K562 (cell line): ENCODE results near the gene GAPDHS. TPM values are rescaled to one million over a fixed set of nuclear protein-coding genes. Genes with fewer than 3 reads are reported as not detected.

Experiments
- BHLHE40 ChIP-seq: IDR thresholded peaks from 2 replicates; pipeline ENCODE4 v1.6.1; 2011; ENCODE audit warnings: low read length, improper control_type of control experiment
- CCAR2 ChIP-seq: fragments of 200-400 bp; formaldehyde crosslinking; IDR thresholded peaks from 2 replicates; pipeline ENCODE4 v1.6.1; 2017; ENCODE audit warnings: mild to moderate bottlenecking, low read depth, low read length
- CREM ChIP-seq: IDR thresholded peaks from 2 replicates; pipeline ENCODE4 v1.6.1; 2014; ENCODE audit warnings: antibody characterized with exemption, low read depth
- CTBP1 ChIP-seq: fragments of 450-650 bp; IDR thresholded peaks from 2 replicates; pipeline ENCODE4 v1.6.1; 2016; ENCODE audit warnings: borderline replicate concordance
- FOXP1 ChIP-seq: sonication (generic); formaldehyde crosslinking; IDR thresholded peaks from 2 replicates; pipeline ENCODE4 v1.8.0; 2022; ENCODE audit warnings: mild to moderate bottlenecking, missing genetic modification reagents
- GATAD2A ChIP-seq: fragments of 450-650 bp; IDR thresholded peaks from 2 replicates; pipeline ENCODE4 v1.6.1; 2017
- HCFC1 ChIP-seq: IDR thresholded peaks from 2 replicates; pipeline ENCODE4 v1.6.1; 2012; ENCODE audit warnings: low read depth, low read length, improper control_type of control experiment
- JUNB ChIP-seq: fragments of 450-650 bp; formaldehyde crosslinking; conservative IDR thresholded peaks from 2 replicates; pipeline ENCODE4 v1.4.0; 2020; ENCODE audit warnings: mild to moderate bottlenecking
- JUND ChIP-seq, 2 experiments: IDR thresholded peaks; 2 replicates in 1 of 2; 3 replicates in 1 of 2; pipeline ENCODE4 v1.6.1; 2011; ENCODE audit warnings: borderline replicate concordance in 2 of 2, low read depth in 2 of 2, low read length in 2 of 2, improper control_type of control experiment in 1 of 2, missing biosample characterization in 1 of 2, missing genetic modification characterization in 1 of 2, missing genetic modification reagents in 1 of 2
- POLR3G ChIP-seq: IDR thresholded peaks from 2 replicates; pipeline ENCODE4 v1.6.1; 2011; ENCODE audit not compliant: insufficient read length, insufficient replicate concordance; ENCODE audit errors: extremely low read depth
- SMARCA4 ChIP-seq: fragments of 450-650 bp; IDR thresholded peaks from 2 replicates; pipeline ENCODE4 v1.6.1; 2016
- TCF7 ChIP-seq: sonication (generic); IDR thresholded peaks from 2 replicates; pipeline ENCODE4 v1.6.1; 2016; ENCODE audit warnings: antibody characterized with exemption, borderline replicate concordance
- ZBTB7A ChIP-seq: IDR thresholded peaks from 2 replicates; pipeline ENCODE4 v1.6.1; 2011; ENCODE audit warnings: low read depth, mild to moderate bottlenecking, low read length, moderate library complexity, borderline replicate concordance; ENCODE audit not compliant: control insufficient read depth
- ZC3H4 ChIP-seq: sonication (generic); formaldehyde crosslinking; IDR thresholded peaks from 2 replicates; pipeline ENCODE4 v1.9.0; 2021; ENCODE audit warnings: missing genetic modification reagents, borderline replicate concordance
- ZNF780A ChIP-seq: fragments of 250-450 bp; sonication (Bioruptor Pico); IDR thresholded peaks from 2 replicates; pipeline ENCODE4 v1.5.0; 2021; ENCODE audit warnings: mild to moderate bottlenecking
- polyA plus RNA-seq, 8 experiments: library from polyadenylated mRNA; depleted of rRNA in 4 of 8; stranded (reverse) in 5 of 8; unstranded in 3 of 8; fragments of >200 nt; fragmentation: Nextera tagmentation in 2 of 8; fragmentation: Illumina TruSeq in 1 of 8; extraction: Ambion mirVana in 2 of 8; extraction: Trizol in 1 of 8; gene quantifications; 2 replicates each; pipeline versions ENCODE4 v1.2.1 to v1.2.3, GENCODE V29; 2011 to 2014; ENCODE audit warnings: inconsistent platforms in 1 of 8, missing spikeins in 1 of 8
- total RNA-seq, 7 experiments: library from RNA; depleted of rRNA in 6 of 7; stranded (reverse); fragments of >200 nt in 6 of 7; fragmentation: Illumina TruSeq in 2 of 7; extraction: Trizol in 2 of 7; gene quantifications; 2 replicates each; pipeline versions ENCODE4 v1.2.1 to v1.2.3, GENCODE V29; 2011 to 2021; ENCODE audit warnings: low replicate concordance in 1 of 7
- TF ChIP-seq, protein P1 (sequence below), 2 experiments: fragments of 450-650 bp in 1 of 2; IDR thresholded peaks; 2 replicates each; pipeline ENCODE4 v1.6.1; 2011 to 2017; ENCODE audit warnings: low read depth in 2 of 2, antibody characterized with exemption in 1 of 2, borderline replicate concordance in 1 of 2, low read length in 1 of 2, mild to moderate bottlenecking in 1 of 2, mixed read lengths in 1 of 2; ENCODE audit not compliant: control insufficient read depth in 1 of 2
- TF ChIP-seq, protein P2 (sequence below): fragments of 450-650 bp; formaldehyde crosslinking; IDR thresholded peaks from 2 replicates; pipeline ENCODE4 v1.4.0; 2020; ENCODE audit warnings: mild to moderate bottlenecking
- TF ChIP-seq, protein P3 (sequence below): fragments of 250-450 bp; sonication (Bioruptor Pico); IDR thresholded peaks from 2 replicates; pipeline ENCODE4 v1.6.1; 2021; ENCODE audit warnings: mild to moderate bottlenecking
- TF ChIP-seq, protein P4 (sequence below): sonication (generic); formaldehyde crosslinking; IDR thresholded peaks from 2 replicates; pipeline ENCODE4 v1.4.0; 2020; ENCODE audit warnings: mild to moderate bottlenecking, missing genetic modification reagents
- TF ChIP-seq, protein P5 (sequence below): fragments of 450-650 bp; IDR thresholded peaks from 2 replicates; pipeline ENCODE4 v1.6.1; 2014; ENCODE audit warnings: low read depth, mild to moderate bottlenecking, moderate library complexity, borderline replicate concordance

The GAPDHS gene
- total and polyA plus RNA-seq, 9 of the 15 experiments (the other 6 are each of a cell fraction or from before 2014, with no cell fraction given), result 0.08 to 0.12 TPM; not detected in 7

DNA sequence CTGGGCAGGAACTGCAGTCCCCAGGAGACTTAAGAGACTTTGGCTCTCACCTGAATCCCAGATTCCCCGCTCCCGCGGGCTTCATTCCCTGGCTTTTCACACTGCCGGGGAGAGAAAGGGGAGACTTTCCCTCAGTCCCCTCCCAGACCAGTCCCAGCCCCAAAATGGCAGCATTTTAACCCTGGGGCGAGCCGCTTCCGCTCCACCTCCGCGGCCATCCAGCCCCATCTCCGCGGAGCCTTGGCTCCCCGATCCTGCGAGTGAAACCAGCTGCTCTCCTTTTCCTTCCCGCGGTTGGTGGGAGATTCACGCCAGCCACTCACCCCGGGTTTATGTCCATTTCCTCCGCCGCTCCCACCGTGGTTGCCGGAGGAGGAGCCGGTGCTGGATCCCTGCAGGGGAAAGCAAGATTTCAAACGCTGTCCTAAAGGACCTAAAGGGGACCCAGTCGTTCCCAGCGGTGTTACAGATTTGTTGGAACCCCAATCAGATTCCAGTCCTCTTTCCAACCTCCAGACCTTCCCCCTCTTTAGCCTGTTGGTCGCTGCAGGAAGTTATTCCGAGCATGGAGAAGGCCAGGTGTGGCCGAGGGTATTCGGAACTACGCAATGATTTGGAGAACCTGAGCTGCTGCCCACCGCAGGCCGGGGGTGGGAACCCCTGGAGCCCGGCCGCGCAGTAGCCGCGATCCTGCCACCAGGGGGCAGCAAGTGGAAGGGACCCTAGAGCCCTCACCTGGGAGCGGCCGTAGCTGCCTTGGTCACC is 23.2 kb upstream of the GAPDHS start (continued):
- TF ChIP-seq, protein P1, sequence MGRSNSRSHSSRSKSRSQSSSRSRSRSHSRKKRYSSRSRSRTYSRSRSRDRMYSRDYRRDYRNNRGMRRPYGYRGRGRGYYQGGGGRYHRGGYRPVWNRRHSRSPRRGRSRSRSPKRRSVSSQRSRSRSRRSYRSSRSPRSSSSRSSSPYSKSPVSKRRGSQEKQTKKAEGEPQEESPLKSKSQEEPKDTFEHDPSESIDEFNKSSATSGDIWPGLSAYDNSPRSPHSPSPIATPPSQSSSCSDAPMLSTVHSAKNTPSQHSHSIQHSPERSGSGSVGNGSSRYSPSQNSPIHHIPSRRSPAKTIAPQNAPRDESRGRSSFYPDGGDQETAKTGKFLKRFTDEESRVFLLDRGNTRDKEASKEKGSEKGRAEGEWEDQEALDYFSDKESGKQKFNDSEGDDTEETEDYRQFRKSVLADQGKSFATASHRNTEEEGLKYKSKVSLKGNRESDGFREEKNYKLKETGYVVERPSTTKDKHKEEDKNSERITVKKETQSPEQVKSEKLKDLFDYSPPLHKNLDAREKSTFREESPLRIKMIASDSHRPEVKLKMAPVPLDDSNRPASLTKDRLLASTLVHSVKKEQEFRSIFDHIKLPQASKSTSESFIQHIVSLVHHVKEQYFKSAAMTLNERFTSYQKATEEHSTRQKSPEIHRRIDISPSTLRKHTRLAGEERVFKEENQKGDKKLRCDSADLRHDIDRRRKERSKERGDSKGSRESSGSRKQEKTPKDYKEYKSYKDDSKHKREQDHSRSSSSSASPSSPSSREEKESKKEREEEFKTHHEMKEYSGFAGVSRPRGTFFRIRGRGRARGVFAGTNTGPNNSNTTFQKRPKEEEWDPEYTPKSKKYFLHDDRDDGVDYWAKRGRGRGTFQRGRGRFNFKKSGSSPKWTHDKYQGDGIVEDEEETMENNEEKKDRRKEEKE (IDR thresholded peaks at IDR 0.05; ENCODE audit: borderline replicate concordance in 1 of 2, control insufficient read depth in 1 of 2, low read depth in 2 of 2, low read length in 1 of 2), result no peak
- TF ChIP-seq JUNB (CRISPR knock-in tag) (no peak), ZBTB7A (peak; percentile 71; the same call in 1 of the 2 replicates), CTBP1 (peak; percentile 67; the same call in 1 of the 2 replicates), FOXP1 (CRISPR knock-in tag) (no peak), HCFC1 (no peak), JUND (IDR thresholded peaks at IDR 0.05; ENCODE audit: borderline replicate concordance, low read depth, low read length) (no peak), JUND (tag; IDR thresholded peaks at IDR 0.05; ENCODE audit: borderline replicate concordance, low read depth, low read length) (no peak), SMARCA4 (no peak), POLR3G (no peak), GATAD2A (no peak), CCAR2 (no peak), TCF7 (no peak), CREM (peak; percentile 37; the same call in 1 of the 2 replicates), BHLHE40 (no peak), ZNF780A (CRISPR knock-in tag) (no peak), ZC3H4 (no peak)
- TF ChIP-seq, protein P2, sequence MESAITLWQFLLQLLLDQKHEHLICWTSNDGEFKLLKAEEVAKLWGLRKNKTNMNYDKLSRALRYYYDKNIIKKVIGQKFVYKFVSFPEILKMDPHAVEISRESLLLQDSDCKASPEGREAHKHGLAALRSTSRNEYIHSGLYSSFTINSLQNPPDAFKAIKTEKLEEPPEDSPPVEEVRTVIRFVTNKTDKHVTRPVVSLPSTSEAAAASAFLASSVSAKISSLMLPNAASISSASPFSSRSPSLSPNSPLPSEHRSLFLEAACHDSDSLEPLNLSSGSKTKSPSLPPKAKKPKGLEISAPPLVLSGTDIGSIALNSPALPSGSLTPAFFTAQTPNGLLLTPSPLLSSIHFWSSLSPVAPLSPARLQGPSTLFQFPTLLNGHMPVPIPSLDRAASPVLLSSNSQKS (CRISPR knock-in tag), result no peak
- TF ChIP-seq, protein P3, sequence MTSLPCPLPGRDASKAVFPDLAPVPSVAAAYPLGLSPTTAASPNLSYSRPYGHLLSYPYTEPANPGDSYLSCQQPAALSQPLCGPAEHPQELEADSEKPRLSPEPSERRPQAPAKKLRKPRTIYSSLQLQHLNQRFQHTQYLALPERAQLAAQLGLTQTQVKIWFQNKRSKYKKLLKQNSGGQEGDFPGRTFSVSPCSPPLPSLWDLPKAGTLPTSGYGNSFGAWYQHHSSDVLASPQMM, result no peak
- TF ChIP-seq, protein P4, sequence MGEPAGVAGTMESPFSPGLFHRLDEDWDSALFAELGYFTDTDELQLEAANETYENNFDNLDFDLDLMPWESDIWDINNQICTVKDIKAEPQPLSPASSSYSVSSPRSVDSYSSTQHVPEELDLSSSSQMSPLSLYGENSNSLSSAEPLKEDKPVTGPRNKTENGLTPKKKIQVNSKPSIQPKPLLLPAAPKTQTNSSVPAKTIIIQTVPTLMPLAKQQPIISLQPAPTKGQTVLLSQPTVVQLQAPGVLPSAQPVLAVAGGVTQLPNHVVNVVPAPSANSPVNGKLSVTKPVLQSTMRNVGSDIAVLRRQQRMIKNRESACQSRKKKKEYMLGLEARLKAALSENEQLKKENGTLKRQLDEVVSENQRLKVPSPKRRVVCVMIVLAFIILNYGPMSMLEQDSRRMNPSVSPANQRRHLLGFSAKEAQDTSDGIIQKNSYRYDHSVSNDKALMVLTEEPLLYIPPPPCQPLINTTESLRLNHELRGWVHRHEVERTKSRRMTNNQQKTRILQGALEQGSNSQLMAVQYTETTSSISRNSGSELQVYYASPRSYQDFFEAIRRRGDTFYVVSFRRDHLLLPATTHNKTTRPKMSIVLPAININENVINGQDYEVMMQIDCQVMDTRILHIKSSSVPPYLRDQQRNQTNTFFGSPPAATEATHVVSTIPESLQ (CRISPR knock-in tag), result no peak
- TF ChIP-seq, protein P5, sequence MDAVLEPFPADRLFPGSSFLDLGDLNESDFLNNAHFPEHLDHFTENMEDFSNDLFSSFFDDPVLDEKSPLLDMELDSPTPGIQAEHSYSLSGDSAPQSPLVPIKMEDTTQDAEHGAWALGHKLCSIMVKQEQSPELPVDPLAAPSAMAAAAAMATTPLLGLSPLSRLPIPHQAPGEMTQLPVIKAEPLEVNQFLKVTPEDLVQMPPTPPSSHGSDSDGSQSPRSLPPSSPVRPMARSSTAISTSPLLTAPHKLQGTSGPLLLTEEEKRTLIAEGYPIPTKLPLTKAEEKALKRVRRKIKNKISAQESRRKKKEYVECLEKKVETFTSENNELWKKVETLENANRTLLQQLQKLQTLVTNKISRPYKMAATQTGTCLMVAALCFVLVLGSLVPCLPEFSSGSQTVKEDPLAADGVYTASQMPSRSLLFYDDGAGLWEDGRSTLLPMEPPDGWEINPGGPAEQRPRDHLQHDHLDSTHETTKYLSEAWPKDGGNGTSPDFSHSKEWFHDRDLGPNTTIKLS, result no peak
